Measurements from ENCODE around the gene SAP30BP.

- no peak for TF ChIP-seq CTCF (IDR thresholded peaks at IDR 0.05; ENCODE audit: low read depth, low read length, poor library complexity, severe bottlenecking)
- TF ChIP-seq EZH2phosphoT487 (IDR thresholded peaks at IDR 0.05; ENCODE audit: borderline replicate concordance, low read length): no peak
Observed at GRCh38 chr17:75712446-75712845, 45.3 kb downstream of the SAP30BP start.
